ENCODE measurements around the gene ZBTB34. TPM values are rescaled to one million over a fixed set of nuclear protein-coding genes. Genes with fewer than 3 reads are reported as not detected.

ZBTB34 gene
- total and polyA plus RNA-seq, 3 donors from 2014 or later: 6.2 to 14.6 (median 14.0) TPM

DNA sequence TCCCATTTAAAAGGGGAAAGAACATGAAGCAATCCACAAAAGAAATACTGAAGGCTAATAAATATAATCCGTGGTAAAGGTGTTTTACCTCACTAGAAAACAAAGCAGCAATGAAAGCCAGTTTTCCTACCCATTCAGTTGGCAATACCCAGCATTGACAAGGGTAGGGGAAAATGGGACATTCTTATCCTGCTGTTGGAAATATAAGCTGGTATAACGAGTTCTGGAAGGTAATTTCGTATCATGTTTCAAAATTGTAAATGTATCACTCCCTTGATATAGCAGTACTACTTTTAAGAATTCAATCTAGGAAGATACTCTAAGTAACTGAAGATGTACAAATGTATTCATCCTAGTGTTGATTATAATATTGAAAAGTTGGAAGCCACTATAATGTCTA is 31.2 kb downstream of the ZBTB34 start:
- no peak overlapping the region for H3K27ac ChIP-seq
- H3K9me3 ChIP-seq: no peaks in the 10 kb centered on the region
- DNase-seq: no peak
- H3K36me3 ChIP-seq (ENCODE audit: low read depth, missing control alignments): no peaks in the 10 kb centered on the region
- intact Hi-C loops (cut with DNase I; ENCODE audit: low total_unique reads): no loop called here
- 67 to 81% methylated on average over 3 of the region's 3 CpGs for WGBS, 2 donors
- no peak for TF ChIP-seq POLR2A (IDR thresholded peaks at IDR 0.05)
- TF ChIP-seq, protein P1, sequence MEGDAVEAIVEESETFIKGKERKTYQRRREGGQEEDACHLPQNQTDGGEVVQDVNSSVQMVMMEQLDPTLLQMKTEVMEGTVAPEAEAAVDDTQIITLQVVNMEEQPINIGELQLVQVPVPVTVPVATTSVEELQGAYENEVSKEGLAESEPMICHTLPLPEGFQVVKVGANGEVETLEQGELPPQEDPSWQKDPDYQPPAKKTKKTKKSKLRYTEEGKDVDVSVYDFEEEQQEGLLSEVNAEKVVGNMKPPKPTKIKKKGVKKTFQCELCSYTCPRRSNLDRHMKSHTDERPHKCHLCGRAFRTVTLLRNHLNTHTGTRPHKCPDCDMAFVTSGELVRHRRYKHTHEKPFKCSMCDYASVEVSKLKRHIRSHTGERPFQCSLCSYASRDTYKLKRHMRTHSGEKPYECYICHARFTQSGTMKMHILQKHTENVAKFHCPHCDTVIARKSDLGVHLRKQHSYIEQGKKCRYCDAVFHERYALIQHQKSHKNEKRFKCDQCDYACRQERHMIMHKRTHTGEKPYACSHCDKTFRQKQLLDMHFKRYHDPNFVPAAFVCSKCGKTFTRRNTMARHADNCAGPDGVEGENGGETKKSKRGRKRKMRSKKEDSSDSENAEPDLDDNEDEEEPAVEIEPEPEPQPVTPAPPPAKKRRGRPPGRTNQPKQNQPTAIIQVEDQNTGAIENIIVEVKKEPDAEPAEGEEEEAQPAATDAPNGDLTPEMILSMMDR (IDR thresholded peaks at IDR 0.05): no peak
- no peaks in the 10 kb centered on the region for H3K27me3 ChIP-seq
- no peaks in the 10 kb centered on the region for H3K4me1 ChIP-seq
- no peak overlapping the region for H3K4me3 ChIP-seq

DNA sequence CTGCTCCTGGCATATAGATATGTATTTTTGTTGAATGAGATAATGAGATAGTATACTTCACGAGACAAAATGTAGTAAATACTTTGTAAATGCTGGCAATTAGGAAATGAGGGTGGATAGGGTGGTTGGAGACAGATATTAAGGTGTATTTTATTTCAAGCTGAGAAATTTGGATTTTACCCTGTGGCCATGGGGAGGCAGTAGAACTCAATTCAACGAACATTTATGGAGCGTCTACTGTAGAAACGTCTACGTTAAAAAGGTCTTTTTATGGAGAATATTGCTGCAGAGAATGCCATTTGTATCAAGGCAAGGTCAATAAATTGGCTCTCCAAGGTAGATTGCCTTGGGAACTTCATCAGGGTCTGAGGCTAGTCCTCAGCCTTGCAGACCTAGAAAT is 32.6 kb downstream of the ZBTB34 start:
- intact Hi-C loops (cut with DNase I; ENCODE audit: low total_unique reads): no loop called here
- Histone ChIP-seq H3K4me1 (no peaks in the 10 kb centered on the region), H3K4me3 (no peak overlapping the region), H3K36me3 (ENCODE audit: low read depth, missing control alignments) (no peaks in the 10 kb centered on the region), H3K27me3 (no peaks in the 10 kb centered on the region), H3K9me3 (no peaks in the 10 kb centered on the region), H3K27ac (no peak overlapping the region)
- no peak for TF ChIP-seq POLR2A (IDR thresholded peaks at IDR 0.05)
- TF ChIP-seq, protein P1 (IDR thresholded peaks at IDR 0.05): no peak
- DNase-seq: no peak
- WGBS, 2 donors: 52 to 57% methylated on average over 5 of the region's 5 CpGs

DNA sequence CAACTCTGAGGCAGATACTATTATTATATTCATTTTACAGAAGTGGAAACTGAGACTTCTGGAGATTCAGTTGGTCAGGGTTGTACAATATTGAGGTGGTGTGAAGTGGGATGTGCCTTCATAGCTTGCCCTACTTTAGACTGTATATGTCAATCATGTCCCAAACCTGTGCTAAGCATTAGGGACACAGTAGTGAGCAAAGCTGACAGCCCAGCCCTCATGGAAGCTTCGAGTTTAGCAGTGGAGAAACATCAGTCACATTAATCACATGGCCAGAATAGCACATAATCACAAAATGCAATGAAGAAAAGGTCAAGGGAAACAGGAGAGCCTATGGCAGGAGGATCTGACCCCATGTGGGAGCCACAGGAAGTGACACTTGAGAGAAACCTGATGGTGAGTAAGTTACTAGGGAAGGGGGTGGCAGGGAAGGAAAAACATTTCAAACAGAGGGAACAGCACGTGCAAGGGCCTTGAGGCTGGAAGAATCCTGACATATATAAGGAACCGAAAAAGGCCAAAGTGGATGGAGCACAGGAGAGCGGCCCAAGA is 33.7 kb downstream of the ZBTB34 start:
- Histone ChIP-seq H3K4me1 (no peaks in the 10 kb centered on the region), H3K27me3 (no peaks in the 10 kb centered on the region), H3K9me3 (no peaks in the 10 kb centered on the region), H3K4me3 (no peak overlapping the region), H3K27ac (no peak overlapping the region), H3K36me3 (ENCODE audit: low read depth, missing control alignments) (no peaks in the 10 kb centered on the region)
- WGBS, 2 donors: 78 to 85% methylated on average over 4 of the region's 4 CpGs
- no peak for DNase-seq
- intact Hi-C loops (cut with DNase I; ENCODE audit: low total_unique reads): no loop called here
- TF ChIP-seq, protein P1 (IDR thresholded peaks at IDR 0.05): no peak
- TF ChIP-seq POLR2A (IDR thresholded peaks at IDR 0.05): no peak

DNA sequence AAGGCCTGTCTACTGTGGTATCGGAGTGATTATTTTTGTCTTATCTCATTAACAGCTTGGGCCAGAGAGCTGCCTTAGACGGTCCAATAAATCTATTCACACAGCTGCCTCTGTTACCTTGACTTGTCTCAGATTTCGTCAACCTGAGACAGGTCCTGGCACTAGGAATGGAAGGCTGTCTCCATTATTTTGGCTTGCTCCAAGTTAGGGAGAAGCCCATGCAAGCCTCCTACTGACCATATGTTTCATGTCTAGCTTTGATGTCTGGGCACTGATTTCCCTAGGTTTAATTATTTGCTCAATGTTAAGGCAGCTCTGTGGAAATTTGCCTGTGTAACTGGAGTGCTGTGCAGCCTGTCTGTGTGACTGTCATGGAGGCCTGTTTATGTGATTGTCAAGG is 41.8 kb downstream of the ZBTB34 start:
- intact Hi-C loops (cut with DNase I; ENCODE audit: low total_unique reads): no loop called here
- no peak overlapping the region for H3K27ac ChIP-seq
- DNase-seq: no peak
- no peaks in the 10 kb centered on the region for H3K4me1 ChIP-seq
- H3K27me3 ChIP-seq: no peaks in the 10 kb centered on the region
- no peaks in the 10 kb centered on the region for H3K9me3 ChIP-seq
- WGBS, 2 donors: 31 to 35% methylated on average over 3 of the region's 3 CpGs
- no peak overlapping the region for H3K4me3 ChIP-seq
- no peaks in the 10 kb centered on the region for H3K36me3 ChIP-seq (ENCODE audit: low read depth, missing control alignments)
- TF ChIP-seq, protein P1 (IDR thresholded peaks at IDR 0.05): no peak
- no peak for TF ChIP-seq POLR2A (IDR thresholded peaks at IDR 0.05)

DNA sequence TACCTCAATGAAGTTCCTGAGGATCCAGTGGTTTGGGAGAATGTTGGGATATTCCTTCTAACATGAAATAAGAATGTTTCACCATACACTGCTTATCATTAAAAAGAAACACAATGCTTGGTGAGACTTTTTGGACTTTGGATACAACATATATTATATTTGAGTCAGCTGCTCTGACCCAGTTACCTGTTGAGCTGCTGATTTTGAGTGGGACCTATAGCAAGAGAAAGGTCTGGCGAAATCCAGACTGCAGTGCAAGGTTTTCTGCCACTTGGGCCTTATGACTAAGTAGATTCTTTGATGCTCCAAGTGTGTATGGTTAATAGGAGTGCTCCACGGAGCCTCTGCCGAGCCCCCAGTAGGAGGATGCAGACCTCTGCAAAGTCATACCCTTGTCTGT is 44.1 kb downstream of the ZBTB34 start:
- TF ChIP-seq, protein P1 (IDR thresholded peaks at IDR 0.05): no peak
- TF ChIP-seq POLR2A (IDR thresholded peaks at IDR 0.05): no peak
- 92 to 93% methylated on average over 3 of the region's 3 CpGs for whole genome bisulfite sequencing, 2 donors
- no peaks in the 10 kb centered on the region for H3K27me3 ChIP-seq

More for the DNA sequence above, 44.1 kb downstream of the ZBTB34 start:
- H3K4me1 ChIP-seq: no peaks in the 10 kb centered on the region
- H3K36me3 ChIP-seq (ENCODE audit: low read depth, missing control alignments): no peaks in the 10 kb centered on the region
- no peak for DNase-seq
- H3K9me3 ChIP-seq: no peaks in the 10 kb centered on the region
- intact Hi-C loops (cut with DNase I; ENCODE audit: low total_unique reads): no loop called here
- H3K27ac ChIP-seq: no peak overlapping the region
- no peak overlapping the region for H3K4me3 ChIP-seq
